ENCODE data around the gene SLC16A5.

The SLC16A5 gene

DNA sequence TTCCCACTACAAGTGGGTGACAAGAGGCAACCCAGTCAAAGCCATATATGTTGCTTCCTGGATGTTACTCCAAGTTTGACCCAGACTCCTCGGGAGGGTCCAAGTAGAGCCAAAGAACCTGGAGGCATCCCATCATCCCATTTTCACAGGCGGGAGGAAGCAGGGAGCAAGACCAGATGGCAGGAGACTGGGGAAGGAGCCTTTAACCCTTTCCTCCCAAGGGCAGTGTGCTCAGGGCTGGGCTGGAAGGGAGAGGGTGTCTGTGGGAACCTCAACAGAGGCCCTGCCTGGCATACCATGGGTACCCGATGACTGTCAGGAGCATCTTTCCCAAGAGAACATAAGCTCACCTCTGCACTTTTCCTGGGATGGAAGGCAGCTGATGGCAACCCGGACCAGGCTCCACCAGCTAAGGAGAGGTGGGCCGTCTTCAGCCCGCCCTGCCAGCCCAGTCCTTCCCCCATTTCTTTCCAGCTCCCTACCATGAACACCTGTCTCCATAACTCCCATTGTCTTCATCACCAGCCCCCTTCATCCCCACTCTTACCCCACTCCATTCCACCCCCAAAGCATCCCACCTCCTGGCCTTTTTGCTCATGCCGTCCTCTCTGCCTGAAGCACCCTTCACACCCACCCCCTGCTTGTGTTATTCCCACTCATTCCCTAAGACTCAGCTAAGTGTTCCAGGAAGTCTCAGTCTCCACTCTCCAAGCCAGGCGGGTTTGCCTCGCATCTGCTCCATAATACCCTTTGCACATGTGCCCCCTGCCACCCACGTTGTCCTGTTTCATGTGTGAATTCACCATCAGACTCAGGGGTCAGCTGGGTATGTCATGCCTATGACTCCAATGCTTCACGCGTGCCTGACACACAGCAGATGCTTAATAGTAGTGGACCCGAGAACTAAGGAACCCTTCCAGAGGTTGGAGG, 5.9 kb upstream of the SLC16A5 start:
- no peaks in the 10 kb centered on the region for H3K9me3 Mint-ChIP-seq
- no peak overlapping the region for H3K4me3 Mint-ChIP-seq
- DNase-seq (ENCODE audit: low spot score in 2 of 2) = no peak
- peaks cover 11% of the 10 kb centered on the region for H3K4me1 Mint-ChIP-seq
- ATAC-seq (replicated peaks; ENCODE audit: extremely low read depth, poor library complexity, severe bottlenecking) = no peak
- no peaks in the 10 kb centered on the region for H3K27me3 Mint-ChIP-seq
- peaks cover 2% of the 10 kb centered on the region for H3K36me3 Mint-ChIP-seq (ENCODE audit: insufficient read depth)
- H3K27ac Mint-ChIP-seq (ENCODE audit: low read depth) = no peak overlapping the region

DNA sequence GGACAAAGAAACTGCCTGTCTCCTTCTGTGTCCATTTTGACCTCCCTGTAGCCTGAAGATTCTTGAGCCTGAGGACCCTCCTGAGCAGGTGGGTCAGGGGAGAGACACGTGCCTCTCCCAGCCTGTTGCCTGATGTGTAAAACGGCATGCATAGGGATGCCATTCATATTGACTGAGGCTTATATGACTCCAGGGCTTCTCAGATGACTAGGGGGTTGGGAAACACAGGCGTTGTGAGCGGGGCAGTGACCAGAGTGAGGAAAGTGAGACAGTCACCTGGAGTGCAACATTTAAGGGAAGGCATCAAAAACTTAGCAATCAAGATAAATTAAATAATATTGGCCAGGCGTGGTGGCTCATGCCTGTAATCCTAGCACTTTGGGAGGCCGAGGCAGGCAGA, 5.1 kb upstream of the SLC16A5 start:
- Mint-ChIP-seq H3K36me3 (ENCODE audit: insufficient read depth) (peaks cover 2% of the 10 kb centered on the region), H3K4me3 (no peak overlapping the region), H3K27me3 (no peaks in the 10 kb centered on the region), H3K4me1 (peaks cover 11% of the 10 kb centered on the region), H3K9me3 (no peaks in the 10 kb centered on the region), H3K27ac (ENCODE audit: low read depth) (peak overlapping the region; percentile 42)
- DNase-seq (ENCODE audit: low spot score in 2 of 2) (no peak), ATAC-seq (replicated peaks; ENCODE audit: extremely low read depth, poor library complexity, severe bottlenecking) (no peak)

DNA sequence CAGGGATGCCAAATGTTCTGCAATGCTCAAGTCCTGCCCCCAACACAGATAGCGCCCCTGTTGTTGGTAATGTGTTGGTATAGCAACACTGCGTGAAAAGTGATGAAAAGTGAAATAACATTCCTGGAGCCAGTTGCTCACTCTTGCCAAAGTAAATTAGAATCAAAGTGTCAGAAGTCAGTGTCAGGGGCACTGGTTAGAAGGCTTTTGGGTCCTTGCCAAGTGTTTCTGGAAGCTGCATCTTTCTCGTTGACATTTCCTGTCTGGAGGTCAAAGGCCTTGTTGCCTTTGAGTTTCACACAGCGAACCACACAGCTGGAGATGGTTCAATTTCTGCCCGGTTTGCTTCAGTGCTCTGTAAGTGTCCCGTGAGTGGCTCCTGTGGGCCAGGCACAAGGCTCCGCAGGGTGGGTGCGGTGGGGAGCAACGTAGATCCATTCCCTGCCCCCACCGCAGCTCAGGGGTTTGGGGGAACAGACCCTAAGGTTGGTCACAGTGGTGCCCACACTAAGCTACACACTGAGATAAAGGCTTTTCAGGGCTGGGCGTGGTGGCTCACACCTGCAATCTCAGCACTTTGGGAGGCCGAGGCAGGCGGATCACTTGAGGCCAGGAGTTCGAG, 3.6 kb upstream of the SLC16A5 start:
- ATAC-seq (replicated peaks; ENCODE audit: extremely low read depth, poor library complexity, severe bottlenecking) (peak; percentile 48), DNase-seq (ENCODE audit: low spot score in 2 of 2) (no peak)
- Mint-ChIP-seq H3K27me3 (no peaks in the 10 kb centered on the region), H3K36me3 (ENCODE audit: insufficient read depth) (peaks cover 2% of the 10 kb centered on the region), H3K27ac (ENCODE audit: low read depth) (peak overlapping the region; percentile 8), H3K4me3 (no peak overlapping the region), H3K4me1 (peaks cover 11% of the 10 kb centered on the region), H3K9me3 (no peaks in the 10 kb centered on the region)

DNA sequence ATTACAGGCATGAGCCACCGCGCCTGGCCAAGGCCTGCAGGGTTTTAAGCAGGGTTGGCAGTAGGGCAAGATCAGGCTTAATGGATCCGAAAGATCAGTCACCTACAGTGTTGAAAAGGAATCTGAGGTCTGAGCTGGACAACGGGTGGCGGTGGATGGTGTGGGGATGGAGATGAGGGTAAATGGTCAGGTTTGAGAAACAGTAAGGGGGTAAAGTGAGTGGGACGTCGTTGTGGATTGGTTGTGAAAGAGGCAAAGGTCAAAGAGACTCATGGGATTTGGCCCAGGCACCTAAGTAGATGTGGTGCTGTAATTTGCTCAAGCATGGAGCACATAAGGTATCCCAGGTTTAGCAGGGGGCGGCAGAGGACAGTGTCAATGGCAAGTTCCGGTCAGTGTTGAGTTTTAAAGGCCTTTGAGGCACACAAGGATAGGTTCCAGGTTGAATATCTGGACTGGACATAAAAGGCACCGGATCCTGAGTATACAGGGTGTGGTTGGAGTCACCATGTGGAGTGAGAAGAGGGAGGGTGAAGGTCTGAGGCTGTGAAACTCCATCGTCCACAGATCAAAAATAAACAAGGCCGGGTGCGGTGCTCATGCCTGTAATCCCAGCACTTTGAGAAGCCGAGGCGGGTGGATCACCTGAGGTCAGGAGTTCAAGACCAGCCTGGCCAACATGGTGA, 1.1 kb upstream of the SLC16A5 start:
- Mint-ChIP-seq H3K36me3 (ENCODE audit: insufficient read depth) (peaks cover 2% of the 10 kb centered on the region), H3K9me3 (no peaks in the 10 kb centered on the region), H3K4me1 (peaks cover 23% of the 10 kb centered on the region), H3K27ac (ENCODE audit: low read depth) (no peak overlapping the region), H3K4me3 (peak overlapping the region; percentile 41), H3K27me3 (no peaks in the 10 kb centered on the region)
- no peak for ATAC-seq (replicated peaks; ENCODE audit: extremely low read depth, poor library complexity, severe bottlenecking)
- DNase-seq (ENCODE audit: low spot score in 2 of 2) = no peak

DNA sequence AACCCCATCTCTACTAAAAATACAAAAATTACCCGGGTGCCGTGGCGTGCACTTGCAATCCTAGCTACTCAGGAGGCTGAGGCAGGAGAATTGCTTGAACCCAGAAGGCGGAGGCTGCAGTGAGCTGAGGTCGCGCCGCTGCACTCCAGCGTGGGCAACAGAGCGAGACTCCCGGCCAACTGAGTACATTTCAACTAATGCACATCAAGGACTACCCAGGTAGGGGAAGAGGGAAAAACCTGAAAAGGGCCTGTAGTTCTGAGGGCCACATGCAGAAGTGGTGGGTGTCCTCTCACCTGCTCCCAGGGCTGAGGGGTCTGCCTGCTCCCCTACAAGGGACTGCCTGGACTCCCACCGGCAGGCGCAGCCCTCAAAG, 584 bp upstream of the SLC16A5 start:
- H3K4me3 Mint-ChIP-seq = peak overlapping the region; percentile 41
- H3K27me3 Mint-ChIP-seq = no peaks in the 10 kb centered on the region
- peaks cover 29% of the 10 kb centered on the region for H3K4me1 Mint-ChIP-seq
- H3K9me3 Mint-ChIP-seq = no peaks in the 10 kb centered on the region
- peak overlapping the region; percentile 35 for H3K27ac Mint-ChIP-seq (ENCODE audit: low read depth)
- DNase-seq (ENCODE audit: low spot score in 2 of 2) (no peak), ATAC-seq (replicated peaks; ENCODE audit: extremely low read depth, poor library complexity, severe bottlenecking) (no peak)
- H3K36me3 Mint-ChIP-seq (ENCODE audit: insufficient read depth) = peaks cover under 1% of the 10 kb centered on the region

DNA sequence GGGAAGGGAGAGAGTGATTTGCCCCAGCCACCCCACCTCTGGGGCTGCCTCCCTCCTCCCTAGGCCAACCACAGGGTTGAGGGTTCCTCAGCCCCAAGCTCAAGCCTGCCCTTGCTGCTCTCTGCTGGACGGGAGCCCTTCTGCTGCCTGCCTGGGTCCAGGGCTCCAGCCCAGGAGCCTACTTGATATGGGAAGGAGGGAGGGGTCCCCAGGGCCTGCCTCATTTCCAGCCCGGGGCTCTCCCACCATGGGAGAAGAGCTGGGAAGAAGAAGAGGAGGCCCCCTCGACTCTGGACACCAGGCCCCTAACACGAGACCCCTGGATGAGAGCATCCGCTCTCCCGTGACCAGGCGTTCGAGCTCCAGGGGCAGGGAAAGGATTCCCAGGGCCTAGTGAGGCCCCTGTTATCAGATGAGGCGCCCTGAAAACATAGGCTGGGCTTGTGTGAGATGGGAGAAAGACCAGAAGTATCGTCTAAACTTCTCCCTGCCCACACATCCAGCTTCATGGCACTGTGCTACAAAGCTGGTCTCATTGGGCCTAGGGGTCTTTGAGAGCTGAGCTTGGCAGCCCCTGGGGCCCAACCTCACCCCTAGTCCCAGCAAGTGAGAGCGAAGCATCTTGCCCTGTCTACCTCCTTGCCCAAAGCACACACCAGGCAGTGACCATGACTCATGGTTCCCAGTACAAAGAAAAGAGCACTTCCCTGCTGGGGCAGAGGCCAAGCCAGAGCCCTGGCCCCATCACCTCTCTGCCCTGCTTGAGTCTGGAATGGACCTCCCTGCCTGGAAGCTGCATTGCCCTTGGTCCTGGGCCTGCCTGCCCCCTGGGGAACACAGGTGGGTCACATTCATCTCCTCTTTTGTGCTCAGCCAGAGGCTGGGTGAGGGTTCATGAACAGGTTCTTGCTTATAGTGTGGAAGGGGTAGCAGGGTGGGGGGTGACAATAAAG, 987 bp downstream of the SLC16A5 start:
- H3K27me3 Mint-ChIP-seq = no peaks in the 10 kb centered on the region
- no peaks in the 10 kb centered on the region for H3K9me3 Mint-ChIP-seq
- ATAC-seq (replicated peaks; ENCODE audit: extremely low read depth, poor library complexity, severe bottlenecking) = no peak
- H3K36me3 Mint-ChIP-seq (ENCODE audit: insufficient read depth) = no peaks in the 10 kb centered on the region
- no peak for DNase-seq (ENCODE audit: low spot score in 2 of 2)
- H3K4me3 Mint-ChIP-seq = peak overlapping the region; percentile 41
- H3K4me1 Mint-ChIP-seq = peaks cover 23% of the 10 kb centered on the region
- H3K27ac Mint-ChIP-seq (ENCODE audit: low read depth) = peak overlapping the region; percentile 41

DNA sequence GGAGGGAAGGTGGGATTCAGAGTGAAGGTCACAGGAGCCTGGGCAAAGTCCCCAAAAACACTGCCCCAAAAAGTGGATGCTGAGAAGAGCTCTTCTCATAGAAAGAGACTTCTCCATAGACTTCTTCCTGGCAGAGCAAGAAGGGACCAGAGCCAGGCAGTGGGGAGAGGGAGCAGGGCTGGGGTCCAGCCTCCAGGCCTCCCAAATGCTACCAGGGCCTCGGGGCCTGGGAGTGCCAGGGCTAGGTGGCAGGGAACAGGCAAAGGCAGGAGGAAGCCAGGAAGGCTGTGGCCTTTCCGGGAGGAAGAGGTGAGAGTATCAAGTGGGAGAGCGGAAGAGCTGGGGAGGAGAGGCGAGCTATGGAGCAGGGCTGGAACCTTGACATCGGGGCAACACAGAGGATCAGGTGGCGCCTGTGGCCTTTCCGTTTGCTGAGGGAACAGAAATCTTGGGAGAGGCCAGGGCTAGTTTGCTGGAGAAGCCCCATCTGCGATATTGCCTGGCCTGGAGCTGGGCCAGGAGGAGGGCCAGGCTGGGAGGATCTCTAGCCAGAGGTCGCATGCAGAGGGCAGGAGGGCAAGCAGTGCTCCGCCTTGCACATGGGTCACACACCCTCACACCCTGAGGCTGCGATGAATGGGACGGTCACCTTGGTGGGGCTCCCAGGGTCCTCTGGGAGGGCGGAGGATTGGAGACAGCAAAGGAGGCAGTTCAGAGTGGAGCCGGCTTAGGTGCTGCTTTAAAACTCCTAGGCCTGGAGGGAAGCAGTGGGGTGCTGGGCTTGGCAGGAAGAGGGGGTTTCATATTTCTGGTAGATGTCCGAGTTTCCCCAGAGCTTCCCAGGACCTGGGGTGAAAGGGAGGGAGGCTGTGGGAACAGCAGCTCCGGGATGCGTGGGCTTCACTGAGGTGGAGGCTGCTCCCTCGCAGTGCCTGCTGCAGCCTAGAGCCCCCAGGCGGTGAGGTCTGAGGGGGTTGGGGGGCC, 3.4 kb downstream of the SLC16A5 start:
- peaks cover 2% of the 10 kb centered on the region for H3K36me3 Mint-ChIP-seq (ENCODE audit: insufficient read depth)
- DNase-seq (ENCODE audit: low spot score in 2 of 2) = no peak
- H3K27me3 Mint-ChIP-seq = no peaks in the 10 kb centered on the region
- no peak overlapping the region for H3K4me3 Mint-ChIP-seq
- H3K9me3 Mint-ChIP-seq = no peaks in the 10 kb centered on the region
- H3K4me1 Mint-ChIP-seq = peaks cover 19% of the 10 kb centered on the region
- no peak for ATAC-seq (replicated peaks; ENCODE audit: extremely low read depth, poor library complexity, severe bottlenecking)
- H3K27ac Mint-ChIP-seq (ENCODE audit: low read depth) = peak overlapping the region; percentile 76

DNA sequence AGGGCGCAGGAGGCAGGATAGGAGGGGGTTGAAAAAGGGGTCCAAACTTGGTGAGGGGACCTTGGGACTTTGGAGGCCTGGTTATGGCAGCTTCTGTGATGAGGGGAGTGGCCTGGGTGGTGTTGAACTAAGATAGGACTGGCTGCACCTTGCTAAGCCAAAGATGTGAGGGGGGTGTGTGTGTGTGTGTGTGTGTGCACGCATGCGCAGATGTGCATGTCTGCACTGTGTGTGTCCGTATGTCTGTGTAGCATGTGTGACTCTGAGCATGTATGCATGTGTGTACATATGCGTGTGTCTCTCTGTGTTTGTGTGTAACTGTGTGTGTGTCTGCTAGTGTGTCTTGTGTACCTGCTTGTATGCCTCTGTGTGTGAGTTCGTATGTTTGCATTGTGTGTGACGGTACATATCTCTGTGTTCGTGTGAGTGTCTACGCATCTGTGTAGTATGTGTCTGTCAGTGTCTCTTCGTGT, 4.1 kb downstream of the SLC16A5 start:
- DNase-seq (ENCODE audit: low spot score in 2 of 2) (no peak), ATAC-seq (replicated peaks; ENCODE audit: extremely low read depth, poor library complexity, severe bottlenecking) (no peak)
- Mint-ChIP-seq H3K9me3 (no peaks in the 10 kb centered on the region), H3K27me3 (no peaks in the 10 kb centered on the region), H3K36me3 (ENCODE audit: insufficient read depth) (peaks cover 2% of the 10 kb centered on the region), H3K27ac (ENCODE audit: low read depth) (no peak overlapping the region), H3K4me1 (peaks cover 19% of the 10 kb centered on the region), H3K4me3 (no peak overlapping the region)

DNA sequence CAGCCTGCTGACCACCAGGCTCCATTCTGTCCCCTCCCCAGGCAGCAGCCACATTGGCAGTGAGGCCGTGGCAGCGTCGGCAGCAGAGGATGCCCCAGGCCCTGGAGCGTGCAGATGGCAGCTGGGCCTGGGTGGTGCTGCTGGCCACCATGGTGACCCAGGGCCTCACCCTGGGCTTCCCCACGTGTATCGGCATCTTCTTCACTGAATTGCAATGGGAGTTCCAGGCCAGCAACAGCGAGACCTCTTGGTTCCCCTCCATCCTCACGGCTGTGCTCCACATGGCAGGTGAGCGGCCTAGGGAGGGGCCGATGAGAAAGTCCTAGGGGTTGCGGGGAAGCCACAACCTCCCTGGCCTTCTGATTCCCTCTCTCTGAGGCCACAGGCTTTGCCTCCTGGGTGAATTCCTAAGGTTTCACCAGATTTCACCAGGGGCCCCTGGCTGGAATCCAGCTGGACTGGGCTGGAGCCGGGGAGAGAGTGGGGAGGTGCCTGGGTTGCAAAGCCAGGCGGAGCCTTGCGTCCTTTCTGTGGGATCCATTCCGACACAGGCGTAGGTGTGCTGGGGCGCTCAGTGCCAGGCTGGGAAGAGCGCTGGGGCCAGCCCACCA, 5.9 kb downstream of the SLC16A5 start:
- ATAC-seq (replicated peaks; ENCODE audit: extremely low read depth, poor library complexity, severe bottlenecking) = no peak
- no peak for DNase-seq (ENCODE audit: low spot score in 2 of 2)
- Mint-ChIP-seq H3K27me3 (no peaks in the 10 kb centered on the region), H3K4me1 (peaks cover 19% of the 10 kb centered on the region), H3K4me3 (no peak overlapping the region), H3K36me3 (ENCODE audit: insufficient read depth) (peaks cover 2% of the 10 kb centered on the region), H3K9me3 (no peaks in the 10 kb centered on the region), H3K27ac (ENCODE audit: low read depth) (no peak overlapping the region)

DNA sequence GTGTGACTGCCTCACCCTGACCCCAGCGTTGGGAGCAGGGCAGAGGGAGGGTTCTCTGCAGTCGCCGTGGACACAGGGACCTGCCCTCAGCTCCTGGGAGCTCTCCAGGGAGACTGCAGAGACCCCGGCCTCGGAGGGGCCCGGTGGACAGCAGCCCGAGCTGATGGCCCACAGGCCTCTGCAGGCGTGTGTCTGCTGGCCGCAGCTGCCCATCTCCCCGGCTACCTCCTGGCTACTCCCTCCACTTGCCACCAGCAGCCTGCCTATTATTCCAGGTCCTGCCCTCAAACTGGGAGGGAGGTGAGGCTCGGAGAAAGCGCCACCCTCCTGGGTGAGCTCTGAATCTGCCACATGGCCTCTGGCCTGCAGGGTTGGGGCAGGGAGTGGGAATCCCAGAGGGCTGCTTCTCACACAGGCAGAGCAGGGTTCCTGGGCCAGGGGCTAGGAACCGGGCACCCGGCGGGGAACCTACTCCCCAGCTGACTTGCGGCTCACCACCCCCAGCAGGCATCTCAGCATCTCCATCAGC, 7.2 kb downstream of the SLC16A5 start:
- Mint-ChIP-seq H3K36me3 (ENCODE audit: insufficient read depth) (peaks cover 2% of the 10 kb centered on the region), H3K27me3 (no peaks in the 10 kb centered on the region), H3K27ac (ENCODE audit: low read depth) (no peak overlapping the region), H3K4me1 (peaks cover 15% of the 10 kb centered on the region), H3K4me3 (no peak overlapping the region), H3K9me3 (no peaks in the 10 kb centered on the region)
- ATAC-seq (replicated peaks; ENCODE audit: extremely low read depth, poor library complexity, severe bottlenecking) (no peak), DNase-seq (ENCODE audit: low spot score in 2 of 2) (no peak)

Data from central memory CD8-positive, alpha-beta T cell (primary cell).